Activated CD4-positive, CD25-positive, alpha-beta regulatory T cell treated with anti-CD3 and anti-CD28 coated beads, Interleukin-2, amount 50 U/mL, for 16 hours (primary cell): ENCODE results near the gene CDX2.
"Not testable (repeated sequence)": the region's sequence is repeated elsewhere in the genome, so short reads cannot be mapped to it uniquely, and the experiment has no call there.

Experiments
- DNase-seq: peaks from one replicate; pipeline ENCODE4 v3.0.0-alpha.2; 2020; ENCODE audit warnings: low read depth, low spot score

Gene CDX2

GRCh38 chr13:27964741-27965323 lies 4.3 kb downstream of the CDX2 start:
- DNase-seq: no peak

GRCh38 chr13:27964206-27964605 lies 4.9 kb downstream of the CDX2 start:
- not testable (repeated sequence) for DNase-seq

DNA sequence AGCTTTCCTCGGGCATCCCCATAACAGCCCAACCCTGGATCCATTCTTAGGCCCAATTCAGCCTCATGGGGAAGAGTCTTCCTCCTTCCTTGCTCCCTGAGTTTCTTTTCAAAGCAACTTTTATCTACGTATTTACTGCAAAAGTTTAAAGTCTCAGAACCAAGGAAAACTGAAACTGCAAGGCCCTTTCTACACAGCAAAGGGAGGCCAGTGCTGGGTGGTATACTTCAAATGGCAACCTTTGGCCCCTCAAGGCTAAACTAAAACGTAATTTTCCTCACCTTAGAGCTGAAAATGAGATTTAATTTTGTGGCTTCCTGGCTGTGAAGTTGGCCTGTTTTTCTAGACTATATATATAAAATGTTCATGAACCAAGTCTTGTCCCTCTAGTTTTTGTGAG lies 5.6 kb downstream of the CDX2 start:
- no peak for DNase-seq

DNA sequence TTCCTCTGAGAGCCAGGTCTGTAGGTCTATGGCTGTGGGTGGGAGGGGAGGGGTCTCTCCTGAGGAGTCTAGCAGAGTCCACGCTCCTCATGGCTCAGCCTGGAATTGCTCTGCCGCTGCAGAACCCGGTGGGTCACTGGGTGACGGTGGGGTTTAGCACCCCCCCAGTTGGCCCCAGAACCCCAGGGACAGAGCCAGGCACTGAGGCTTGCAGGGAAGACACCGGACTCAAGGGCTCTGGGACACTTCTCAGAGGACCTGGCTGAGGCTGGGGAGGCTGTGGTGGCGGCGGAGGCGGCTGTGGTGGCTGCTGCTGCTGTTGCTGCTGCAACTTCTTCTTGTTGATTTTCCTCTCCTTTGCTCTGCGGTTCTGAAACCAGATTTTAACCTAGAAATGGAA lies 6.1 kb downstream of the CDX2 start:
- DNase-seq: no peak

DNA sequence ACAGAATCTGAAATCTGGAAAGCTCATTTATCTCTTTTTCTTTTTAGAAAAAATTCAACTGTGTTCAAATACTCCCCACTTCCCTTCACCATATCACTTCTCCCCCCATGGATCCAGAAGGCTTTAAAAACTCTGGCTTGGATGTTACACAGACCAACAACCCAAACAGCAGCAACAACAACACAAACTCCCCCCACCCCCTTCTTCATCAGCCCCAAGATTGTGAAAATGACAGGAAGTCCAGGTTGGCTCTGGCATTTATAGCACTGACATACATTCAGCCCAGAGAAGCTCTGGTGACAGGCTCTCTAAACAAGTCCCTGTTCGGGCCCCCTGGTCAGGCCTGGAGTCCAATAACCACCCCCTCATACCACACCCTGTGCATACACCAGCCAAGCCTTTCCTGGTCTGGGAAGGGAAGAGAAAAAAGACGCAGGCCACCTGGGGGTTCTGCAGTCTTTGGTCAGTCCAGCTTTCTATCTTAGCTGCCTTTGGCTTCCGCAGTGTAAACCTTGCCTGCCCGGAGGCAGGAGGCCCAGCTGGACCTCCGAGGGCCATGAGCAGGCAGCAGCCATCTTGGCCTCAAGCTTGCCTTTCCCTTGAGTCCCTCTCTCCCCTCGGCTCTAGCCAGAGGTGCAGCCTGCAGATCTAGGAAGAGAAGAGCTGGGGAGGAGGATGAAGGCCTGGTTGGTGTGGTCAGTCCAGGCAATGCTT lies 6.8 kb downstream of the CDX2 start:
- no peak for DNase-seq

DNA sequence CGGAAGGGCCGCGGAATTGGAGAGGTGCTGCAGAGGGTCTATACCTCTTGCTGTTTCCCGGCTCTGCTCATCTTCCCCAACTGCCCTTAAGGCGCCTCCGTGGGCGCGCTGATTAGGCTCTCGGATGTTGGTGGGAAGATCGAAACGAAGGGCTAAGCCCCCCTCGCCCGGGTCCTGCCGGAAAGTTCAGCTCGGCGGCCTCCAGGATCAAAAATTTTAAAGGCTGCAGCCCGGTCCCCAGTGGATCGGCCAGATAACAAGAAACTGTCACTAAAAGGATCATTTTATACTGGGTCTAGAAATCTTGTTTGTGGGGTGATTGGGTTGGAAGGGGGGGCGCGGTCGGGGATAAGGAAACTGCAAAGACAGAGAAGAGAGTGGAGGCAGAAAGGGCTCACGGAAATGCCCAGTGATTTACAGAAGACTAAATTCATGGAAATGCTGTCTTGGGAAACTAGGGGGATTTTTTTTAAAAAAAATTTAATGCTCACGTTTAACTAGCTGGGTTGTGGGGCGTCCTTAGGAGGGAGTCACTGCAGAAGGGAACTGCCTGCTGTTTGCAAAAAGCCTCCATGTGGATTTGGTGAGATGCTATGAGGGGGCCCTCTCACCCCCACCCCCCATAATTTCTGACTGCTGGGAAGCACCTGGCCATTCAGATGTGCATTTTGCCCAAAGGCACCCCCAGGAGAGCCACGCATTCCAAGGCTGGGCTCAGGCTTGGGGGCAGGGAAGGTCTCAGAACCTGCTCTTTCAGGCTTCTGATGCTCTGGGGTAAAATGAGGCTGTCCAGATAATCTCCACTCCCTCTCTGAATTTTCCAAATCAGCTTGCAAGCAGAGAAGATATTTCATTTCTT lies 7.7 kb downstream of the CDX2 start:
- no peak for DNase-seq

DNA sequence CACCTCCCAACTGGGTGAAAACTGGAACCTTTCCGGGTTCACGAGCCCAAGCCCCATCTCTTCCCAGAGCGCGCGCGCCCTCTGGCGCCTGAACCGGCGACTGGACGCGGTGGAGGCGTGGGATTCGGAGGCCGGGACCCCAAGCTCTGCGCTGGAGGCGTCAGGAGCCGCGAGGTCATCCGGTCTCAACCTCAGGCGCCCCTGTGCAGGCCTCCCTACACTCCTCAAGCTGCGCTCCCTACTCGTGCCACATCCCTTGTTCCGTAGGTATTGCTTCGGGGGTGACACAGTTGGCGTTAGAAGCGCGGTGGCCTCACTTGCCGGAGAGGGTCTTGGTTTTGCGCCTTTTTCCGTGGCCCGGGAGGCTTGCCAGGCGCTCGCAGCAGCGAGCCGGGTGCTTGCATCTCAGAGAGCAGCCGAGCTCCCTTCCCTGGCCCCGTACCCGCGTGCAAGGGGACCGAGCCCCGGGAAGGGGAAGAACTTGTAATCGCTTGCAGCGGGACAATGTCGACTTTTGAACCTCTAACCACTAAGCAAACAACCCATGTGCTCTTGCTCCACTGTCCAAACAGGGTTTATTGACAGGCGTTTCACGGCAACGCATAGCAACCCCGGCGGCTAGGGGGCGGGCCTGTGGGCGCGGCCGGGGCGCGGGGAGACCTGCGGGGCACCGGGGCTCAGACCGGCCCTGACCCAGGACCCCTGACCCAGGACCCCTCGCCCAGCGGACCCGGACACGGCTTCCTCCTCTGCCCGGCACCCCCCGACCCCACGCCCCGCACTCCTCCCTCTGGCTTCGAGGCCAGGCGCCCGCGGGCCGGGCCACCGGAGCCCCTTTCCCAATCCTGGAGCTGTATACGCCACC lies 8.5 kb downstream of the CDX2 start:
- DNase-seq: no peak

DNA sequence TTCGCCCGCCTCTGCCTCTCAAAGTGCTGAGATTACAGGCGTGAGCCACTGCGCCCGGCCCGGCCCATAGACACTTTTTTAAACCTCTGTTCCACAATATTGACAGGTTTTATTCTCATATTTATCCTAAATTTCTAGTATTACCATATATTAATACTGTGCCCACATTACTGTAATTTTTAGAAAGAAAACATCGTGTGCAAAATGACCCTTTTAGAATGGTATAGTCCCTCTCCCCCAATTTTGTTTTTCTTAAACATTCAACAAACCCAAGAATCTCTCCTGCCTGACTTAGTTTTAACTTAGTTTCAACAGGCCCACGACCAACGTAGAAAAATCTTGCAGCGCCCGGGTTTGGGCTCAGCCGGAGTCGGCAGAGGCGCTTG lies 9.1 kb downstream of the CDX2 start:
- DNase-seq: no peak

DNA sequence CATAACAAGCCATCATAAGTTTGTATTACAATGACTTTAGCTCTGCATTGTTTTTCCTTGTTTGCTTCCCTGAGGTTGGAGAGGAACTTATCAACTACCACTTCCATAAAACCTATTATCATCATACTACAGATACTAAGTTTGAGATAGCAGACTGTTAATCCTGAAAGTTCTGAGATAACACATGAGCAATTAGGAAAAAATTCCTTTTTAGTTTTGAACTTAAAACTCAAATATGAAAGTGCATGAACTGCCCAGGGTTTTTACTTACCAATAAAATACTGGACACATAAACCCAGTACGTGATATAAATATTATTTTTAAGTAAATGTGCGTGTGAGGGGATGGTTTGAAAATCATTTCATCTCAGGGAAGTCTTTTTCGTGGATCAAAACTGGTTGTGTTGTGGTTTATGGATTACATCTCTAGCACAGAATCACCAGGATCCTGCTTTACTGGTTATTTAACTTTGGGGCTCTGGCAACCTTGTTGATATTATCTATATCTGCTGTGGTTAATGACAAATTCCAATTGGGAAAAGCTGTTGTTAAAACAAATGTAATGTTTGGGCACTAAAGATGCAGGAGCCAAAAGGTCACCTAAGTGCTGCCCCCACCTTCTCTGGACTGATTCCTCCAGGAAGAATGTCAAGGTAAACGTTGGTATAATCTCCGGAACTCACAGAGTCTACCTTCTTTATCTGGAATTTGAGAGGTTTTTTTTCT lies 12.4 kb downstream of the CDX2 start:
- no peak for DNase-seq

DNA sequence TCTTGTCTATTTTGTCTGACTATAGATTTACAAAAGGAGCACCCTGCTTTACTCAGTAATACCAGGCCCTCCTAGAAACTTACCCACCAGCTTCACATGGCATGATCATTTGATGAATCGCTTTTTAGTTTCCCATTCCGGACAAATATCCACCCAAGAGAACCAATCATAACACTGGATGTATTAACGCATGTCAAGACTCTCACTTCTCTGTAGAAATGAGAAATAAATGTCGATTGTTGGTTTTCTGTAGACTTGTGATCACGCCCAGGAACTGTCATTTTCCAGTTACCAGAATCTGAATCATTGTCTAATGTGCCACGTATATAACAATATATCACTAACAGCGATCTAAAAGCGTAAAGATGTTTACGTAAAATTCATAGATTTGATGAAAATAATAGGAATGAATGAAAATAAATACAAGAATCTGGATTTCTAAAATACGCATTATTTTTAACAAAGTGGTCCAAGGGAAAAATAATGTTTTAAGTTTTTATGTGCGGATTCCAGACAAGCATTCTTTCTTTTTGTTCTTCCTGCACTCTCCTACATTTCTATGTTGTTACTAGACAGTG lies 14.0 kb downstream of the CDX2 start:
- DNase-seq: no peak

GRCh38 chr13:27954406-27954851 lies 14.7 kb downstream of the CDX2 start:
- DNase-seq: no peak

DNA sequence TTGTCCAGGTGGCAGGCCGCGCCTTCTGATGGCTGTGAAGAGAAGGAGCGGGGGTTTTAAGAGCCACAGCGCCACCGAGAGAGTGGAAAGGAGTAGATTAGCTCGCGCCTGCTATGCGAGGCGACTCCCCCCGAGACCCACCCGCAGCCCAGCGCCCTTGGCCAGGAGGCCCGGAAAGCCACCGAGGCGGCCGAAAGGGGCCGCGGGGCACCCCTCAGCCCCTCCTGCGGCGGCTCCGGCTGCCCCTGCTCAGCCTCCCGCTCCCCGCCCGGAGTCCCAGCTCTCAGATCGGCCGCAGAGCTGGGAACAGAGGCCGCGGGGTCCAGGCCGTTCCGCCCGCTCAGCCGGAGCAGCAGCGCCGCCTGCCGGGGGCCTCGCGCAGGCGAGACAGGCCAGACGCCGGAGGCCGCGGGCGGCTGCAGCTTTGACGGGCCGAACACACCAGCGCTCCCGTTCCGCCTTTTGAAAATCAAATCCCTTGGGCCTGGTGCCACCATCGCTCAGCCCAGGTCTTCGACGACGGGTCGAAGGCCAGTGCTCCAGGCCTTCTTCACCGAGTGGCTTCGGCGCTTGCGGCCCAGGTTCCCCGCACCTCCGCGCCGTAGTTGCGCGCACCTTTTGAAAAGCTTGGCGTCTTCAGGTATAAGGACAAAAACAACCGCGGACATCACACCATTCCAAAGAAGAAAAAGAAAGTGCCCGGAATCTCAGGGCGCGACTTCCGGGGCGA lies 15.3 kb downstream of the CDX2 start:
- DNase-seq: no peak

- DNase-seq: no peak
Observed at GRCh38 chr13:27952876-27953675, 16.0 kb downstream of the CDX2 start.

- no peak for DNase-seq
Observed at GRCh38 chr13:27942972-27943371, 26.1 kb downstream of the CDX2 start.

DNA sequence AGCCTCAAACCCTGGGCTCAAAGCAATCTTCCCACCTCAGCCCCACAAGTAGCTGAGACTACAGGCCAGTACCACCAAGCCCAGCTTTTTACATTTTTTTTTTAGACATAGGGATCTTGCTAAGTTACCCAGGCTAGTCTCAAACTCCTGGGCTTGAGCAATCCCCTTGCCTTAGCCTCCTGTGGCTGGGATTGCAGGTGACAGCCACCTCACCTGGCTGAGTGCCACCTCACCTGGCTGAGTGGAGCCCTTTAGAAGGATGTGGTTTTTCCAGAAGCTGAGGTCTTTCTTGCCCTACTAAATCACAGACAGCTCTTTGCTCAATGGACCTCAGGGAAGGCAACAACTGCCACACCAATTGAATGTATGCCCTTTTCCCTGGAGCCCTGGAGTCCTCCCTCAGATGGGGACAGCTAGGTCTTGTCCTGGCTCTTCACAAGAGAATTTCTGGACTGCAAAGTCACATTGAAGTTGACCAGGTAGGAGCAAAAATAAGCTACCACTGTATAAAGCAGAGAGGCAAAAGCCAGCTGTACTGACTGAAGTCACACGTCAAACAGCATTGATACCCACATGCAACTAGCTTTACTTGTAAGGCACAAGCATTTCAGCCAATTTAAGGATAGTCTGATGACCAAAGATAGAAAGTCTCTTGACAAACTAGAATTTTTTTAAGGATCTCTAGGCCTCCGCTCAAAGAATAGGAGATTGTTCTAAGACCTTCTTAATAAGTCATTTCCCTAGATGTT lies 35.4 kb downstream of the CDX2 start:
- DNase-seq: no peak

DNA sequence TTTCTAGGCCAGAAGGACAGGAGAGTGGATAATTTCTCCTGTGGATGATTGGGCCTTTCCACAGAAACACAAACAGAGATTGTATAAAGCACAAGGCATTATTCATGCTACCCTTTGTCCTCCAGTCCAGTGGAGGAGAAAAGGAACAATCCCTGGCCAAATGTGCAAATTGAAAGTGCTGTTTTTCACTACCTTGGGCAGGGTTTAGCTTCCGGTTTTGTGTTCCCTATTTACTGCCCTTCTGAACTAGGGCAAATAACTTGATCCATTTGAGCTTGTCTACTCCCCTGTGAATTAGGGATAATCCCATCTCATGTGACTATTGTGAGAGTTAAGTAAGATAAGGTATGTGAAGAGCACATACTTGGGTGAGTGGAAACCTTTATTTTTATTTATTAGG lies 36.0 kb downstream of the CDX2 start:
- no peak for DNase-seq

GRCh38 chr13:27929868-27930267 lies 39.2 kb downstream of the CDX2 start:
- no peak for DNase-seq
